SK-N-SH (cell line): Measurements from ENCODE around the gene JMJD4.

Source experiments
- CTCF ChIP-seq: fragments of 200-600 bp; sonication (generic); IDR thresholded peaks from 2 replicates; pipeline ENCODE4 v1.6.1; 2017; ENCODE audit warnings: antibody characterized with exemption, mild to moderate bottlenecking, moderate library complexity
- EP300 ChIP-seq, 2 experiments: IDR thresholded peaks; 2 replicates each; pipeline versions ENCODE4 v1.4.0 to v1.6.1; 2012; ENCODE audit warnings: borderline replicate concordance in 1 of 2, low read depth in 1 of 2, low read length in 1 of 2
- FOSL2 ChIP-seq: IDR thresholded peaks from 2 replicates; pipeline ENCODE4 v1.4.0; 2012; ENCODE audit warnings: low read depth, mild to moderate bottlenecking, moderate library complexity, borderline replicate concordance
- FOXM1 ChIP-seq: IDR thresholded peaks from 2 replicates; pipeline ENCODE4 v1.4.0; 2012; ENCODE audit warnings: low read depth, mild to moderate bottlenecking
- GABPA ChIP-seq: IDR thresholded peaks from 2 replicates; pipeline ENCODE4 v1.4.0; 2012; ENCODE audit warnings: low read depth, mild to moderate bottlenecking
- MAX ChIP-seq: IDR thresholded peaks from 2 replicates; pipeline ENCODE4 v1.4.0; 2012; ENCODE audit warnings: low read depth
- PBX3 ChIP-seq: IDR thresholded peaks from 2 replicates; pipeline ENCODE4; 2012
- REST ChIP-seq: IDR thresholded peaks from 2 replicates; pipeline ENCODE4 v1.6.1; 2012; ENCODE audit warnings: mild to moderate bottlenecking, low read depth, low read length, moderate library complexity
- TEAD4 ChIP-seq: IDR thresholded peaks from 2 replicates; pipeline ENCODE4 v1.4.0; 2012; ENCODE audit warnings: mild to moderate bottlenecking, borderline replicate concordance; ENCODE audit not compliant: insufficient read depth

- TF ChIP-seq GABPA (no peak), CTCF (no peak), FOSL2 (no peak), EP300 (IDR thresholded peaks at IDR 0.05; ENCODE audit: borderline replicate concordance in 1 of 2, low read depth in 1 of 2, low read length in 1 of 2) (no peak), REST (no peak), FOXM1 (no peak), PBX3 (no peak), TEAD4 (no peak), MAX (no peak)
These were observed 22.7 kb upstream of the JMJD4 start for GRCh38 chr1:227757781-227758180.
